ENCODE measurements around the gene FAM3D.

DNA sequence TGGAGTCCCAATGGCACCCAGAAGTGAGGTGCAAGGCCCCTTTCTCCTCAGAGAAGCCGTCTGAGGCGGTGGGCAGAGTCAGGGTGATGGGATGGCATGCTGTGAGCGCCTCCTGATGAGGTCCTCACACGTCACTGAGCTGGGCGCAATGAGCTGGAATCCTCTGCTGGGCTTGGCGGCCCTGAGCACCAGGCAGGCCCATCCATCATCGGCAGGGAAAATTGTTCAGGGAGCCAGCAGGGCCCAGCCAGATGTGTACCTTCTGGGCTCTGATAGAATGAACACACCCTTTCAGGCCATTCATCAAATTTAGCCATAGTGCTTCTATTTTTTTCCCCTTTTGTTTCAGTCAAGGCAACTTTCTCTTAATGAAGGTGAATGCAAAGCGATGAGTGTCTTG, 43.7 kb downstream of the FAM3D start:
- no peak for TF ChIP-seq POLR2AphosphoS5 (IDR thresholded peaks at IDR 0.05; ENCODE audit: low read depth, low read length)
- TF ChIP-seq TAF1 (IDR thresholded peaks at IDR 0.05; ENCODE audit: borderline replicate concordance, insufficient read depth, low read length): no peak
- TF ChIP-seq, protein P1, sequence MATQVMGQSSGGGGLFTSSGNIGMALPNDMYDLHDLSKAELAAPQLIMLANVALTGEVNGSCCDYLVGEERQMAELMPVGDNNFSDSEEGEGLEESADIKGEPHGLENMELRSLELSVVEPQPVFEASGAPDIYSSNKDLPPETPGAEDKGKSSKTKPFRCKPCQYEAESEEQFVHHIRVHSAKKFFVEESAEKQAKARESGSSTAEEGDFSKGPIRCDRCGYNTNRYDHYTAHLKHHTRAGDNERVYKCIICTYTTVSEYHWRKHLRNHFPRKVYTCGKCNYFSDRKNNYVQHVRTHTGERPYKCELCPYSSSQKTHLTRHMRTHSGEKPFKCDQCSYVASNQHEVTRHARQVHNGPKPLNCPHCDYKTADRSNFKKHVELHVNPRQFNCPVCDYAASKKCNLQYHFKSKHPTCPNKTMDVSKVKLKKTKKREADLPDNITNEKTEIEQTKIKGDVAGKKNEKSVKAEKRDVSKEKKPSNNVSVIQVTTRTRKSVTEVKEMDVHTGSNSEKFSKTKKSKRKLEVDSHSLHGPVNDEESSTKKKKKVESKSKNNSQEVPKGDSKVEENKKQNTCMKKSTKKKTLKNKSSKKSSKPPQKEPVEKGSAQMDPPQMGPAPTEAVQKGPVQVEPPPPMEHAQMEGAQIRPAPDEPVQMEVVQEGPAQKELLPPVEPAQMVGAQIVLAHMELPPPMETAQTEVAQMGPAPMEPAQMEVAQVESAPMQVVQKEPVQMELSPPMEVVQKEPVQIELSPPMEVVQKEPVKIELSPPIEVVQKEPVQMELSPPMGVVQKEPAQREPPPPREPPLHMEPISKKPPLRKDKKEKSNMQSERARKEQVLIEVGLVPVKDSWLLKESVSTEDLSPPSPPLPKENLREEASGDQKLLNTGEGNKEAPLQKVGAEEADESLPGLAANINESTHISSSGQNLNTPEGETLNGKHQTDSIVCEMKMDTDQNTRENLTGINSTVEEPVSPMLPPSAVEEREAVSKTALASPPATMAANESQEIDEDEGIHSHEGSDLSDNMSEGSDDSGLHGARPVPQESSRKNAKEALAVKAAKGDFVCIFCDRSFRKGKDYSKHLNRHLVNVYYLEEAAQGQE (IDR thresholded peaks at IDR 0.05; ENCODE audit: insufficient read depth in 1 of 2, low read depth in 2 of 2, low read length in 2 of 2): no peak
